Activated CD4-positive, alpha-beta T cell treated with anti-CD3 and anti-CD28 coated beads, Interleukin-2, amount 50 U/mL, for 16 hours (primary cell): ENCODE data around the gene ARHGAP23.
"Not testable (repeated sequence)": the region's sequence is repeated elsewhere in the genome, so short reads cannot be mapped to it uniquely, and the experiment has no call there.

Experiments used
- DNase-seq: peaks from one replicate; pipeline ENCODE4 v3.0.0-alpha.2; 2020

The ARHGAP23 gene

DNA sequence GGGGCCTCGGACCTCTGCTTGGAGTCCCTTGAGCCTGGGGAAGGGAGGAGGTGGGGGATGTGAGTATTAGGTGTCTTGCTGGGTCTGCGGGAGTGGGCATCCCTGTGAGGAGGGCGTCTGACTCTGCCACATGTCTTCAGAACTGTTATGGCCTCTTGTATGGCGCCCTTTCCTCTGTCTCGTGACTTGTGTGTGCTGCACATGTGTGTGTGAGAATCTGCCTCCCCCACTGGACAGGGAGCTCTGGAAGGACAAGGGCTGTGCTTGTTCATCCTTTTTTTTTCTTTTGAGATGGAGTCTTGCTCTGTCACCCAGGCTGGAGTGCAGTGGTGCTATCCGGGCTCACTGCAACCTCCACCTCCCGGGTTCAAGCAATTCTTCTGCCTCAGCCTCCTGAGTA is 33.4 kb downstream of the ARHGAP23 start:
- DNase-seq: no peak

- DNase-seq: no peak
Observed at GRCh38 chr17:38463451-38463858, 35.2 kb downstream of the ARHGAP23 start.

DNA sequence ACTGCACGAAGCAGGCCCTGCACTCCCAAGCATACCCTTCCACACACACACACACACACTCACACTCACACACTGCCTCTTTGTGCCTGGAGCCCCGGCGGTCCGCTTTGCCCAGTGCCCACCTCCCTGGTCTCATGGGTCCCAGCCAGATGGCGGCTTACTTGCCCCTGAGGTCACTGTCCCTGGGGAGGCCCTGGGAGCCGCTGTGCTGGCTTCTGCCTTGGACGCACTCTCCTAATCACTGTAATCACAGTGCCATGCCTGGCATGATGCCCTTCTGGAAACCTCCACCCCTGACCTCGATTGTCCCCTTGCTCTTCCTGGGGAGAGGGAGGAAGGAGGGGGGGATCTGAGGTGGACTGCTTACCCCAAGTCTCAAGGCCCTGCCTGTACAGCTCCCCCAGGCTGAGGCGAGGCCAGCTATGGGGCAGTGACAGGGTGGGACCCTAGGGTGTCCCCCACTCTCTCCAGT is 36.0 kb downstream of the ARHGAP23 start:
- no peak for DNase-seq

GRCh38 chr17:38464723-38465390 is 36.6 kb downstream of the ARHGAP23 start:
- DNase-seq: no peak

DNA sequence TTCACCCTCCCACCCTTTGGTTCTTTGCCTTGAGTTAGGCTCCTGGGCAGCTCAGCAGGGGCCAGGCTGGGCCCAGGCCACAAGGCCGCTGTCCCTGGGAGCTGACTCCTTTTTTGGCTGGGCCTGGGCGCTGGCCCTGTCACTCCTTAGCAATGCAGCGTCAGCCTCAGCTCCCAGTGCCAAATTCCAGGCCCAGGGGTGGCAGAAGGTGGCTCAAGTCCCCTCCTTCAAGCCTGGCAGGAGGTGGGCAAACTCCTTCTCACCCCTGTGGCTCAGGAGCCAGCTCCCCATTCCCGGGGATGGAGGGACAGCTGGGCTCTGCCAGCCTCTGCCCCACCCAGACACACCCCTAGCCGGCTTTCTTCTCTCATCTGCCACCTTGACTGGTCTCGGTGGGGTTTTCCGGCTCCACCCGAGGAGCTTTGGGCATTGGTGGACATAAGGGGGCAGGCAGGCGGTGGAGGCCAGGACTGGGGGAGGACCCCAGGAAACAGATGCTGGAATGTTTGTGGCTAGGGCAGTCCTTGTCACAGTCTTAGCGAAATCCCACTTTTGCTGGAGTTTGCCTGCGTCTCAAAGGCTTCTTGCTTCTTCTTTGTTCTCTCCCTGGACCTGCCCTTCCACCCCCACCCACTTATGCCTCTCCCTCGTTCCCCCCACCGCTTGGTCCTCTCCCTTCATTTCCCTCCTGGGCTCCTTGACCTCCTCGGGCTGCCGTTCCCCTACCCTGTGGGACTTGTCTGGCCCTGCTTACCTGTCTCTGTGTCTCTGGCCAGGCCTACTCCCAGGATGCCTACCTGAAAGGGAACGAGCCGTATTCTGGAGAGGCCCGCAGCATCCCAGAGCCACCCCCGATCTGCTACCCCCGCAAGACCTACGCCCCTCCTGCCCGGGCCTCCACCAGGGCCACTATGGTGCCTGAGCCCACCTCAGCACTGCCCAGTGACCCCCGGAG is 37.4 kb downstream of the ARHGAP23 start:
- DNase-seq: no peak

- no peak for DNase-seq
Observed at GRCh38 chr17:38466346-38467315, 38.4 kb downstream of the ARHGAP23 start.

DNA sequence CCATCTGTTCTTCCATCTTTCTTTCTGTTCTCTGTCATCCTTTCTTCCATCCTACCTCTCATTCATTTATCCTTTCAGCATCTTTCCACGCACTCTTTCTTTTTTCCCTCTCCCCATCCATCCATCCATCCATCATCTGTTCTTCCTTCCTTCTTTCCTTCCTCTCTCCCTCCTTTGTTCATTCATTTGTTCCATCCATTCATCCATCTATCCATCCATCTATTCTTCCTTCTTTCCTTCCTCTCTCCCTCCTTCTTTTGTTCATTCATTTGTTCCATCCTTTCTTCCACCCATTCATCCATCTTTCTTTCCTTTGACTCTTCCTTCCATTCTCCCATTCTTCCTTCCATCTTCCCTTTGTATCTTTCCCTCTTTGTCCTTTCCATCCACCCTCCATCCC is 39.2 kb downstream of the ARHGAP23 start:
- DNase-seq: no peak

GRCh38 chr17:38469875-38470274 is 41.6 kb downstream of the ARHGAP23 start:
- no peak for DNase-seq

- not testable (repeated sequence) for DNase-seq
Observed at GRCh38 chr17:38471253-38471652, 43.0 kb downstream of the ARHGAP23 start.

DNA sequence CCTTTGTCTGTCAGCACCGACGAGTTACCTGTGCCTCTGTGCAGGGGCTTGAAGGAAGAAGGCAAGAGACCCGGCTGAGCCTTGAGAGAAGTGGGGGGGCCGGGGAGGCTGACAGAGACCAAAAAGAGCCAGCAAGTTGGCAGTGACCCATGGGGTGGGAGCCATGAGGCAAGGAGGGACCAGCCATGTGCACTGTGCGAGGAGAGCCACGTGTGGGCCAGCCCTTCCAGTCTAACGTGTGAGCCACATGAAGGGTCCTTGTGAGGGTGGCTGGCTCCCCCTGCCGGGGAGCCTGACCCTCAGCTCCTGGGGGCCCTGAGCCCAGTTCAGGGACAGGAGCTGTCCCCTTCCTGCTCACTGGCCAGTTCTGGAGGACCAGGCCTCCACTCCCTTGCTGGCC is 46.4 kb downstream of the ARHGAP23 start:
- DNase-seq: not testable (repeated sequence)

GRCh38 chr17:38476549-38476948 is 48.3 kb downstream of the ARHGAP23 start:
- DNase-seq: no peak

DNA sequence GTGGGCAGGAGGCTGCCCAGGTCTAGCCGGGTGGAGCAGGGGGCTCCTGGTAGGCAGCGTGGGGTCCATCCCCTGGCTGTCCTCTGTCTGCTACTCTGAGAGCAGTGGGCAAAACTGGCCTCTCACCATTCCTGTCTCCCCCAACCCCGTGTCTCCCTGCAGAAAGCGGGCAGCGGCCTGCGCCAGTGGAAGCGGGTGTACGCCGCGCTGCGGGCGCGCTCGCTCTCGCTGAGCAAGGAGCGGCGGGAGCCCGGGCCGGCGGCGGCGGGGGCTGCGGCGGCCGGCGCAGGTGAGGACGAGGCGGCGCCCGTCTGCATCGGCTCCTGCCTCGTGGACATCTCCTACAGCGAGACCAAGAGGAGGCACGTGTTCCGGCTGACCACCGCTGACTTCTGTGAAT is 49.2 kb downstream of the ARHGAP23 start:
- DNase-seq: not testable (repeated sequence)

DNA sequence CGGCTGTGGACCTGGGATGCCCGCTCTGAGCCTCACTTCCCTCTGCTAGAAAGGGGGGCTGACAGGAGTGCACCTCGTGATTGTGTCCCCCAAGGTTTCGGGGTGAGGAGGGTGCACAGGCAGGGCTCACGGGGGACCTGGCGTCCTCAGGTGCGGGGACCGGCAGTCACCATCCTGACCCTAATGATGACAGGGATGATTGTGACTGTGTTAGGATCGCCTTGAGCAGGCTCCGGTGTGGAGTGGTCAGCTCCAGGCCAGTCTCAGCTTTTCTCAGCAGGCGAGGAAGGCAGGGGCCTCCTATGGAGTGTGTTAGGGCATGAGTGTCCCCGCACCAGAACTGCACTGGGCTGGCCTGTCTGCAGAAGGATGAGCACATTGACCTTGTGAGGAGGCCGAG is 49.7 kb downstream of the ARHGAP23 start:
- DNase-seq: not testable (repeated sequence)

- DNase-seq: not testable (repeated sequence)
Observed at GRCh38 chr17:38478667-38479066, 50.4 kb downstream of the ARHGAP23 start.

GRCh38 chr17:38482039-38482699 is 53.9 kb downstream of the ARHGAP23 start:
- DNase-seq: not testable (repeated sequence)

- DNase-seq: not testable (repeated sequence)
Observed at GRCh38 chr17:38482700-38483043, 54.4 kb downstream of the ARHGAP23 start.

DNA sequence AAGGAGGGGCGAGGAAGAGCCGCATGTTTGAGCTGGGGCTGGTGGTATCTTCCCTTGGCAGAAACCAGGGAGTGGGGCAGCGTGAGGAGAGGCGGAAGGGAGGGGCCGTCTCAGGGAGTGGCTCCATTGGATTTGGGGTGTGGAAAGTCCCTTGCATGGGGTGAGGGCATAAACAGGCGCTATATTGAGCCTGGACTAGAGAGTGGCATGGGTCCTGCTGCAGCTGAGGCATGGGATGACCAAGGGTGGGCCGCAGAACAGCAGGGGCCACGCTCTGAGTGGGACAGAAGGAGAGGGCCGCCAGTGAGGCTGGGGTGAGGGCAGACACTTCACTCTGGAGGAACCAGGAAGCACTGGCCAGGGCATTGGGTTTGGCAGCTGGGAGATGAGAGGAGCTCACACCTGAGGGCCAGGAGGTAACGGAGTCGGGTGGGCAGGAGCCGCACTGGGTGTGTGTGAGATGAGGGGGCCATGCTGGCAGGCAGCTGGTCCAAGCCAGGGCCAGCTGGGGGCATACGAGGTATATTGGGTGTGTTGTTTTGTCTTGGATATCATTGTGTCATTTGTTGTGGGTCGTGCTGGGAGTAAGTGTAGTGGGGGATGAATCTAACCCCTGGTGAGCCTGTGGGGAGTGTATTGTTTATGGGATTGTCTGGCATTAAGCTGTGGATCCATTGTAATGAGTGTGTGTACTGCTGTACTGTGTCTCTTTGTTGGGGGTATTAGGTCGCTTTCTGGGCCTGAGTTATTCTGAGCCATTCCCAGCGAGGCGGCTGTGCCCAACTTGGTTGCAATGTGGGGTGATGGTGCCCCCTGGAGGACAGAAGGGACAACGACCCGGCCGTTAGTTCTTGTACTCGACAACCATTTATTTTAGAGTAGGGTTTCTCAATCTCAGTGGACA is 56.2 kb downstream of the ARHGAP23 start:
- DNase-seq: peak; percentile 72

DNA sequence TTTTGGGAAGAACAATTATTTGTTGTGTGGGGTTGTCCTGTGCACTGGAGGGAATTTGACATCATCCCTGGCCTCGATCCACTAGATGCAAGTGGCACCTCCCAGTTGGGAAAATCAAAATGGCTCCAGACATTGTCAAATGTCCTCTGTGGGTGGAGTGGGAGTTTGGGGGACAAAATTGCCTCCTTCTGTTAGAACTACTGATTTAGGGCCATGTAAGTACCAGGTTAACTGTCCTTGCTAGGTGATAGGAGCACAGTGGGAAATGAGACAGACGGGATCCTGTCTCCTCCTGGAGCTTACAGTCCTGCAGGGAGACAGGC is 56.8 kb downstream of the ARHGAP23 start:
- DNase-seq: no peak

DNA sequence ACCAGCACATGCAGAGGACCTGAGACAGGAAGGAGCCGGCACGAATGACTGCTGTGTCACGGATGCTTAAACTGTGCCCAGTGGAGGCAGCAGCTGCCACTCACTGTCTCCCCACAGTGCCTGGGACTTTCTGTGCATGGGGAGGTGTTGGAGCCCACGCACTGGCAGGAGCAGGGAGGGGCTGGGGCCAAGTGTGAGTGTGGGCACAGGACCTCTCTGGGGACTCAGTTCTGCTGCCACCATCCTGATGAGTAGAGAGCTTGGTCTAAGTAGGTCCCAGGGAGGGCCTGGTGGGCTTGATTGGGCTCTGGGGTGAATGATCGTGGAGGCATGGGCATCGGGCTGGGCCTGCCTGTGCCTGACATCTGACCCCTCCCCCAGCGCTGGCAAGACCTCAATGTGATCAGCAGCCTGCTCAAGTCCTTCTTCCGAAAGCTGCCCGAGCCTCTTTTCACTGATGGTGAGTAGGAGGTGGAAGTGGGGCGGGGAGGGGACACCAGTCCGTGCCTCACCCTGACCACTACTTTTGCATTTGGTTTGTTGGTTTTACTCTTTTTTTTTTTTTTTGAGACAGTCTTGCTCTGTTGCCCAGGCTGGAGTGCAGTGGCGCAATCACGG is 57.5 kb downstream of the ARHGAP23 start:
- peak; percentile 48 for DNase-seq

DNA sequence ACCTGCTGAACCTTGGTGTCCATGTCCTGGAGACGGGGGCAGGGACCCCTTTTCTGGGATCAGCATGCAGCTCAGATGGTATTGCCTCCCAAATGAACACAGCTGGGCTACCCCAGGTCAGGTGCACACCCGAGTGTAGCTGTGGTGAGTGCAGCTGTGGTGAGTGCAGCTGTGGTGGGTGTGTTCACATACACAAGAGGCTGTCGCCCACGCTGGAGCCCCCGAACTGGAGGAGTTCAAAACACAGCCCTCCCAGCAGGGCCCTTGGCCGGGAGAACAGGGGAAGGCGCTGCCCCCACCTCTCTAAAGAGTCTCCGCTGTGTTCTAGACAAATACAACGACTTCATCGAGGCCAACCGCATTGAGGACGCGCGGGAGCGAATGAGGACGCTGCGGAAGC is 61.5 kb downstream of the ARHGAP23 start:
- DNase-seq: not testable (repeated sequence)
